ENCODE results near the gene KRT35. TPM values are rescaled to one million over a fixed set of nuclear protein-coding genes. Genes with fewer than 3 reads are reported as not detected.

Gene KRT35
- total and polyA plus RNA-seq, 8 donors, result not detected

DNA sequence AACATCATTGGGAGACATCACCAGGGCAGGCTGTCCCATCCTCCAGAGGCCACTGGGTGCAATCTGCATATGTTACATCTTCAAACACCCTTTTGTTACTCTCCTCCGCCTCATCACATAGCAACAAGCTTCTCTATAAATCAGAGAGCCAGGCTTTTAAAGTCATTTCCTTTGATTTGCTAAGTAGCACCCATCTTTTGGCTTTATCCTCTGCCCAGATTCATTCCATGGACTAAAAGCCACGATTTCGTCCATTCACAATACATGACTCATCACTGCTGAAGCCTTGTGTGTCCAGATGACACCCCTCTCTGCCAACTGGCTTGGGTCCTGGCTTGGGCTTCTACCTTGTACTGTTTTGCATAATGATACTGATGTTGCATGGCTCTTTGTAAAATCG, 38.2 kb downstream of the KRT35 start:
- DNase-seq, result no peak
- no peak for TF ChIP-seq POLR2A (IDR thresholded peaks at IDR 0.05)
- 74 to 90% (median 86%) methylated on average over 4 of the region's 4 CpGs for WGBS, 5 donors
- Histone ChIP-seq H3K36me3 (no peaks in the 10 kb centered on the region), H3K4me3 (no peak overlapping the region), H3K9me3 (no peaks in the 10 kb centered on the region), H3K4me1 (no peaks in the 10 kb centered on the region), H3K27ac (no peak overlapping the region), H3K27me3 (peaks cover 0 to 11% (median 0%) of the 10 kb centered on the region in 3 donors)
- intact Hi-C loops (cut with DNase I; ENCODE audit: low total_unique reads), result no loop called here

- intact Hi-C loops (cut with DNase I; ENCODE audit: low total_unique reads), result no loop called here
- Histone ChIP-seq H3K27me3 (peaks cover 0 to 11% (median 0%) of the 10 kb centered on the region in 3 donors), H3K9me3 (no peaks in the 10 kb centered on the region), H3K27ac (no peak within 1 kb of the TSS), H3K4me3 (no peak within 1 kb of the TSS), H3K4me1 (no peaks in the 10 kb centered on the region), H3K36me3 (no peaks in the 10 kb centered on the region)
- TF ChIP-seq EP300 (IDR thresholded peaks at IDR 0.05), result no peak
- TF ChIP-seq CTCF (IDR thresholded peaks at IDR 0.05), result no peak
- no peak for TF ChIP-seq POLR2A (IDR thresholded peaks at IDR 0.05)
- no peak for TF ChIP-seq POLR2AphosphoS5 (IDR thresholded peaks at IDR 0.05)
- 91 to 97% (median 94%) methylated on average over 6 to 10 of the region's 10 CpGs for WGBS, 5 donors
- DNase-seq, result no peak
Measured at GRCh38 chr17:41440531-41441033, 40.4 kb downstream of the KRT35 start, which contains the start of gene KRT38. KRT38 (minus strand) TSS chr17:41440983; CDS start chr17:41440921, 62 bp downstream.

DNA sequence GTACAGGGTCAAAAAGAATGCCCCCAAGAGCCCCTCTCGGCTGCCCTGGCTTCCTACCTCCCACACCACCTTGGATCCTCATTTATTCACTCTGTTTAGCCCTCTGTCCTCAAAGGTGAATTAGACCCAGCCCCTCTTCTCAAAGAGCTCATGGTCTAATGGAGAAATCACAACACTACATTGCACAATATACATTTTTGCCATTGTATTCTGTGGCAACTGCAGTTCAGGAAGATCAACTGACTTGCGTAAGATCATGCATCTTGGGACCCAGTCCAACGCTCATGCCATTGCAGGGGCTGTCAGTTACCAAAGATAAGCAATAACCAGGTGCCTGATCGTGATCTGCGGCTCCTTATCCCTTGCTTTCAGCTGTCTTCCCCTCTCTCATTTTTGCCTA, 41.6 kb downstream of the KRT35 start:
- no peak for TF ChIP-seq POLR2AphosphoS5 (IDR thresholded peaks at IDR 0.05)
- no peak for TF ChIP-seq POLR2A (IDR thresholded peaks at IDR 0.05)
- no peak for TF ChIP-seq CTCF (IDR thresholded peaks at IDR 0.05)
- TF ChIP-seq EP300 (IDR thresholded peaks at IDR 0.05), result no peak

GRCh38 chr17:41437769-41438168, 43.2 kb downstream of the KRT35 start:
- Histone ChIP-seq H3K4me1 (peaks cover 0 to 5% (median 0%) of the 10 kb centered on the region in 4 donors), H3K9me3 (no peaks in the 10 kb centered on the region), H3K36me3 (no peaks in the 10 kb centered on the region), H3K27ac (no peak overlapping the region), H3K27me3 (no peaks in the 10 kb centered on the region), H3K4me3 (no peak overlapping the region)
- DNase-seq, result no peak
- 86 to 93% (median 91%) methylated on average over 9 of the region's 9 CpGs for WGBS, 5 donors
- intact Hi-C loops (cut with DNase I; ENCODE audit: low total_unique reads), result no loop called here
- TF ChIP-seq EP300 (IDR thresholded peaks at IDR 0.05) (no peak), POLR2A (IDR thresholded peaks at IDR 0.05) (no peak), CTCF (IDR thresholded peaks at IDR 0.05) (no peak), POLR2AphosphoS5 (IDR thresholded peaks at IDR 0.05) (no peak)

More for the DNA sequence above, 41.6 kb downstream of the KRT35 start:
- H3K36me3 ChIP-seq, result no peaks in the 10 kb centered on the region
- H3K27ac ChIP-seq, result no peak overlapping the region
- H3K9me3 ChIP-seq, result no peaks in the 10 kb centered on the region
- peaks cover 0 to 3% (median 0%) of the 10 kb centered on the region in 4 donors for H3K4me1 ChIP-seq
- intact Hi-C loops (cut with DNase I; ENCODE audit: low total_unique reads), result no loop called here
- WGBS, 5 donors, result 66 to 85% (median 70%) methylated on average over 4 to 5 of the region's 5 CpGs
- no peak overlapping the region for H3K4me3 ChIP-seq
- no peak for DNase-seq
- peaks cover 0 to 10% (median 0%) of the 10 kb centered on the region in 3 donors for H3K27me3 ChIP-seq

DNA sequence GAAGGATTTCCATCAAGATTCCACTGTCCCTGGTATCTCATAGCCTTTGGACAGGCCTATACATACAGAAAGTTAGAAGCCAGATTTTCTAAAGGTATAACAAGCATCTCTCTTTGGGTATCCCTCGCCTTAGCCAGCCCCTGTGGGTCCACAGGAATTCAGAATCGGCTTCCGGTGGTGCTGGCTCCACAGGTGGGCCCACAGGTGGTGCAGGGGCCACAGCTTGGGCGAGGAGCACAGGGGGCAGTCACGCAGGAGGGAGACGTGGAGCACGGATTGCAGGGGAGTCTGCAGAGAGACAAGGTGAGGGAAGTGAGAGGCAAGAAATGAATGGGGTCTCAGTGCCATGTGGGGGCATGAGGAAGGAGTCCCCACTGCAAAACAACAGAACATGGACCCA, 43.7 kb downstream of the KRT35 start:
- H3K27me3 ChIP-seq, result no peaks in the 10 kb centered on the region
- intact Hi-C loops (cut with DNase I; ENCODE audit: low total_unique reads), result no loop called here
- 79 to 85% (median 84%) methylated on average over 7 of the region's 7 CpGs for WGBS, 5 donors
- H3K4me1 ChIP-seq, result peaks cover 0 to 5% (median 0%) of the 10 kb centered on the region in 4 donors
- H3K27ac ChIP-seq, result no peak overlapping the region
- no peak for TF ChIP-seq CTCF (IDR thresholded peaks at IDR 0.05)
- no peak for TF ChIP-seq POLR2A (IDR thresholded peaks at IDR 0.05)
- no peak for TF ChIP-seq POLR2AphosphoS5 (IDR thresholded peaks at IDR 0.05)
- no peak for TF ChIP-seq EP300 (IDR thresholded peaks at IDR 0.05)
- H3K9me3 ChIP-seq, result no peaks in the 10 kb centered on the region
- no peak overlapping the region for H3K4me3 ChIP-seq
- no peaks in the 10 kb centered on the region for H3K36me3 ChIP-seq
- no peak for DNase-seq

Data from stomach (tissue), 9 donors.